Stimulated activated CD4-positive, alpha-beta T cell treated with anti-CD3 and anti-CD28 coated beads, Interleukin-4, amount 100 ng/mL, for 4 hours (primary cell): ENCODE results near the gene CDH24.
A peak's percentile ranks its signal among the peaks of the same experiment; 100 is the strongest.
"Not testable (repeated sequence)": the region's sequence is repeated elsewhere in the genome, so short reads cannot be mapped to it uniquely, and the experiment has no call there.

Source experiments
- DNase-seq, 2 experiments: peaks; one replicate each; pipeline ENCODE4 v3.0.0-alpha.2; 2020

CDH24 gene

GRCh38 chr14:23015618-23016017 lies 41.7 kb downstream of the CDH24 start:
- DNase-seq = no peak

GRCh38 chr14:23013749-23014054 lies 43.6 kb downstream of the CDH24 start:
- DNase-seq = not testable (repeated sequence)

GRCh38 chr14:23013054-23013748 lies 44.1 kb downstream of the CDH24 start:
- DNase-seq = no peak

- peak; percentile 76 to 84 for DNase-seq
Measured at GRCh38 chr14:23009939-23010726, 47.2 kb downstream of the CDH24 start, which contains the start of gene C14orf93. C14orf93 (minus strand) TSS chr14:23010143; CDS start chr14:22999023, 11,120 bp downstream.

- no peak for DNase-seq
Measured at GRCh38 chr14:23009483-23009938, 47.8 kb downstream of the CDH24 start.

GRCh38 chr14:23008831-23009230 lies 48.5 kb downstream of the CDH24 start:
- DNase-seq = no peak

- peak; percentile 92 to 99 for DNase-seq
Measured at GRCh38 chr14:23006544-23007419, 50.5 kb downstream of the CDH24 start.

GRCh38 chr14:23006188-23006534 lies 51.2 kb downstream of the CDH24 start:
- DNase-seq = no peak

- DNase-seq = no peak
Measured at GRCh38 chr14:23005451-23006187, 51.7 kb downstream of the CDH24 start.

GRCh38 chr14:23004274-23004673 lies 53.0 kb downstream of the CDH24 start:
- DNase-seq = not testable (repeated sequence)

GRCh38 chr14:23002592-23002991 lies 54.7 kb downstream of the CDH24 start:
- no peak for DNase-seq

GRCh38 chr14:23000860-23001259 lies 56.5 kb downstream of the CDH24 start:
- DNase-seq = no peak

- DNase-seq = no peak
Measured at GRCh38 chr14:22998329-22999012, 58.8 kb downstream of the CDH24 start.

GRCh38 chr14:22997676-22998323 lies 59.5 kb downstream of the CDH24 start:
- DNase-seq = no peak
